IMR-90 (cell line): ENCODE data around the gene MEGF6. TPM values are rescaled to one million over a fixed set of nuclear protein-coding genes. Genes with fewer than 3 reads are reported as not detected.

Source experiments
- ATAC-seq: fragments of 200-7000 bp; cut with Tn5 transposase; 2 replicates; pipeline ENCODE4 v1.9.1; 2020; ENCODE audit warnings: low read depth, mild to moderate bottlenecking, moderate library complexity
- BruUV-seq: library from RNA; stranded (reverse); fragments of 400-500 nt; replicated peaks from 2 replicates; lab custom pipeline; 2021; lab: Mats Ljungman, UMichigan
- CTCF ChIA-PET: fragments of 300-600 bp; formaldehyde crosslinking; extraction: SDS; loops from one replicate; lab custom pipeline; 2021; ENCODE audit warnings: antibody characterized with exemption; lab: Yijun Ruan, JAX
- POLR2A ChIA-PET: fragments of 300-600 bp; sonication (Branson Sonifier 250); formaldehyde crosslinking; loops from one replicate; lab custom pipeline; 2022; ENCODE audit warnings: antibody characterized with exemption; ENCODE audit not compliant: unreplicated experiment; lab: Charles Lee
- DNase-seq: peaks from one replicate; pipeline ENCODE4 v3.0.0; 2013
- H2AFZ ChIP-seq: replicated peaks from 2 replicates; pipeline ENCODE3; 2013; ENCODE audit warnings: low read length, mild to moderate bottlenecking; ENCODE audit not compliant: poor library complexity
- H2AK5ac ChIP-seq: 2 replicates; pipeline ENCODE4 v1.6.1; 2013; ENCODE audit warnings: low read depth, low read length, inconsistent platforms
- H2AK9ac ChIP-seq: replicated peaks from 2 replicates; pipeline ENCODE3; 2013; ENCODE audit warnings: mild to moderate bottlenecking, low read depth, low read length, moderate library complexity; ENCODE audit not compliant: poor library complexity
- H2BK120ac ChIP-seq: 2 replicates; pipeline ENCODE4 v1.6.1; 2013; ENCODE audit warnings: low read depth, low read length, inconsistent platforms
- H2BK15ac ChIP-seq: 3 replicates; pipeline ENCODE4 v1.6.1; 2013; ENCODE audit warnings: low read depth, low read length, inconsistent platforms
- H2BK20ac ChIP-seq: 2 replicates; pipeline ENCODE4 v1.6.1; 2013; ENCODE audit warnings: low read depth, mild to moderate bottlenecking, inconsistent platforms, low read length, moderate library complexity
- H2BK5ac ChIP-seq: 2 replicates; pipeline ENCODE4 v1.6.1; 2013; ENCODE audit warnings: mild to moderate bottlenecking, low read depth, low read length, inconsistent platforms; ENCODE audit not compliant: poor library complexity, severe bottlenecking
- H3K14ac ChIP-seq: replicated peaks from 2 replicates; pipeline ENCODE4 v1.6.1; 2013; ENCODE audit warnings: low read depth, low read length, inconsistent platforms
- H3K18ac ChIP-seq: 2 replicates; pipeline ENCODE4 v1.6.1; 2013; ENCODE audit warnings: low read depth, low read length, control low read depth
- H3K23ac ChIP-seq: 2 replicates; pipeline ENCODE4 v1.6.1; 2013; ENCODE audit warnings: low read depth, low read length, inconsistent platforms
- H3K27ac ChIP-seq: 2 replicates; pipeline ENCODE4 v1.5.1; 2013; ENCODE audit warnings: mild to moderate bottlenecking, control low read depth, low read length; ENCODE audit not compliant: insufficient read depth
- H3K27me3 ChIP-seq: 2 replicates; pipeline ENCODE4 v1.6.1; 2013; ENCODE audit warnings: low read length; ENCODE audit not compliant: control insufficient read depth, insufficient read depth
- H3K36me3 ChIP-seq: 2 replicates; pipeline ENCODE4 v1.6.1; 2013; ENCODE audit warnings: low read length, mixed read lengths; ENCODE audit not compliant: control insufficient read depth, insufficient read depth
- H3K4ac ChIP-seq: 2 replicates; pipeline ENCODE4 v1.6.1; 2013; ENCODE audit warnings: low read depth, low read length, inconsistent platforms
- H3K4me1 ChIP-seq: 2 replicates; pipeline ENCODE4 v1.6.1; 2013; ENCODE audit warnings: low read length, mixed read lengths; ENCODE audit not compliant: control insufficient read depth, insufficient read depth
- H3K4me2 ChIP-seq: 2 replicates; pipeline ENCODE4 v1.6.1; 2013; ENCODE audit warnings: low read depth, mild to moderate bottlenecking, control low read depth, low read length, moderate library complexity
- H3K4me3 ChIP-seq: 2 replicates; pipeline ENCODE4 v1.5.1; 2013; ENCODE audit warnings: low read depth, mild to moderate bottlenecking, control low read depth, low read length, moderate library complexity; ENCODE audit not compliant: insufficient read depth
- H3K56ac ChIP-seq: 2 replicates; pipeline ENCODE4 v1.6.1; 2013; ENCODE audit warnings: low read length, inconsistent platforms; ENCODE audit not compliant: insufficient read depth; ENCODE audit errors: extremely low read depth
- H3K79me1 ChIP-seq, 2 experiments: 2 replicates each; pipeline ENCODE4 v1.6.1; 2013; ENCODE audit warnings: low read length in 2 of 2, inconsistent platforms in 1 of 2, low read depth in 1 of 2
- H3K9ac ChIP-seq: 2 replicates; pipeline ENCODE4 v1.6.1; 2013; ENCODE audit warnings: low read depth, low read length, control low read depth
- H3K9me1 ChIP-seq: 2 replicates; pipeline ENCODE4 v1.6.1; 2013; ENCODE audit warnings: low read length, inconsistent platforms; ENCODE audit not compliant: insufficient read depth
- H3K9me3 ChIP-seq: 2 replicates; pipeline ENCODE4 v1.6.1; 2013; ENCODE audit warnings: low read length; ENCODE audit not compliant: control insufficient read depth, insufficient read depth
- H4K20me1 ChIP-seq: 2 replicates; pipeline ENCODE4 v1.6.1; 2013; ENCODE audit warnings: low read length, inconsistent platforms; ENCODE audit not compliant: insufficient read depth
- H4K5ac ChIP-seq: 2 replicates; pipeline ENCODE4 v1.6.1; 2013; ENCODE audit warnings: mild to moderate bottlenecking, low read depth, low read length, control low read depth
- H4K8ac ChIP-seq, 2 experiments: 2 replicates each; pipeline ENCODE4 v1.6.1; 2013; ENCODE audit warnings: low read depth in 2 of 2, low read length in 2 of 2, control low read depth in 1 of 2, inconsistent platforms in 1 of 2
- H4K91ac ChIP-seq: 2 replicates; pipeline ENCODE4 v1.6.1; 2013; ENCODE audit warnings: low read depth, low read length, inconsistent platforms; ENCODE audit not compliant: insufficient read depth
- BHLHE40 ChIP-seq: fragments of 150-350 bp; IDR thresholded peaks from 2 replicates; pipeline ENCODE4 v1.6.1; 2016; ENCODE audit warnings: mild to moderate bottlenecking, low read depth, low read length
- ELK1 ChIP-seq: fragments of 150-350 bp; IDR thresholded peaks from 2 replicates; pipeline ENCODE4 v1.6.1; 2016; ENCODE audit warnings: low read depth, mild to moderate bottlenecking, low read length, moderate library complexity, borderline replicate concordance
- FOS ChIP-seq: fragments of 150-350 bp; IDR thresholded peaks from 2 replicates; pipeline ENCODE4 v1.6.1; 2016; ENCODE audit warnings: low read depth, low read length
- NFE2L2 ChIP-seq: fragments of 150-350 bp; IDR thresholded peaks from 2 replicates; pipeline ENCODE4 v1.6.1; 2016; ENCODE audit warnings: low read depth, mild to moderate bottlenecking, low read length
- RFX5 ChIP-seq: IDR thresholded peaks from 2 replicates; pipeline ENCODE4 v1.8.0; 2012; ENCODE audit warnings: low read depth, mild to moderate bottlenecking, low read length, moderate library complexity
- USF2 ChIP-seq: fragments of 150-350 bp; IDR thresholded peaks from 2 replicates; pipeline ENCODE4 v1.6.1; 2017; ENCODE audit warnings: mild to moderate bottlenecking, antibody characterized with exemption, low read length, low read depth
- WGBS, 2 experiments: methylation state at CpG; one replicate each; pipeline versions ENCODE4 v1.1.5 to v1.1.7; 2013; ENCODE audit warnings: missing lambda C conversion rate in 2 of 2; ENCODE audit not compliant: insufficient read length in 1 of 2; ENCODE audit errors: extremely low coverage in 2 of 2; 5-methylcytosine and 5-hydroxymethylcytosine counted together
- dilution Hi-C: fragments of 300-500 bp; cut with HindIII; formaldehyde crosslinking; loops from one replicate; pipeline ENCODE4 v1.14.3; 2018; ENCODE audit warnings: low sequenced_read_pairs; ENCODE audit not compliant: unreplicated experiment
- in situ Hi-C: fragments of 300-500 bp; cut with MboI; formaldehyde crosslinking; loops from 3 replicates; pipeline ENCODE4 v1.14.3; 2019; ENCODE audit warnings: low sequenced_read_pairs, inconsistent platforms, mixed read lengths
- intact Hi-C: fragments of 100-400 bp; cut with micrococcal nuclease; formaldehyde crosslinking; loops from 2 replicates; pipeline ENCODE4 v1.10.0; 2022
- polyA plus RNA-seq, 3 experiments: library from polyadenylated mRNA; depleted of rRNA; stranded (reverse); fragments of >200 nt; gene quantifications; 2 replicates each; pipeline ENCODE4 v1.2.3, GENCODE V29; 2012; ENCODE audit warnings: low replicate concordance in 1 of 3
- total RNA-seq: library from RNA; depleted of rRNA; stranded (reverse); fragments of >200 nt; gene quantifications from 2 replicates; pipeline ENCODE4 v1.2.3, GENCODE V29; 2012
- TF ChIP-seq, protein P1 (sequence below): conservative IDR thresholded peaks from 2 replicates; pipeline ENCODE4 v1.5.1; 2012; ENCODE audit warnings: mild to moderate bottlenecking, low read depth, low read length, improper control_type of control experiment

The MEGF6 gene
- total and polyA plus RNA-seq, 2 of the 4 experiments (the other 2 are of a cell fraction), result 0.72 to 4.1 TPM

DNA sequence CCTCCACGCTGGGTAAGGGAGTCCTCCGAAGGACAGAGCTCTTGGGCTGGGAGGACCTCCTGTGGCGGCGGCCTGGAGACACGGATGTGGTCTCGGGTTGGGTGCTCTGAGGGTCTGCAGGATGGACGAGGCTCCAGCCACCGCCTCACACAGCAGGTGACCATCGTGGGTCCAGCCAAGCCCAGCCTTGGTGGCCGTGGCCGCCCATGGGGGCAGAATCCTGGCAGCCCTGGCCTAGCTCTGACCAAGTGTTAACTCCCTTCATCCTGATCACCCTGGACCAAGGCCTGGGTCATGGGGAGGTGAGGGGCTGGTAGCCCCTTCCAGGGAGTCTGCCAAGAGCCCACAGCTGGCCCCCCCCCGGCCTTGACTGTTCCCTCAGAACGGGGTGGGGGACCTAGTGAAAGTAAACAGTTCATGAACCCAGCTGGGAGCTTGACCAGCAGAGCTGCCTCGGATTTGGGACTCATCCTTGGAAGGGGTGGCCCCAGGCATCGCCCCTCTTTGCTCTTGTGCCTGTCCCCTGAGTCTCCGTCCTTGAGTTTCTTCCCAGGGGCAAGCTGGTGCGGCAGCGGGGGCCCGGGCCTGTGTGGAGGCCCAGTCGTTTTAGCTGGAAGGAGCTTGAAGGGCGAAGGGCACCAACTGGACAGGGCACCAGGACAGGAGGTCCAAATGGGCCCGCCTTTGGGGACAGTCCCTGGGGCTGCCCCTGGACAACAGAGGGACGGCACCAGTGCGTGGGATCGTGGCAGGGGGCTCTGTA is 139.0 kb downstream of the MEGF6 start:
- intact Hi-C loops (no loop called here), in situ Hi-C loops (no loop called here), dilution Hi-C loops (no loop called here)
- Histone ChIP-seq H3K9me3 (no peaks in the 10 kb centered on the region), H3K27me3 (no peaks in the 10 kb centered on the region; the same call in 1 of the 2 replicates), H3K56ac (no peak overlapping the region), H3K9ac (no peak overlapping the region), H3K4me3 (no peak overlapping the region), H3K23ac (no peak overlapping the region), H3K79me1 (no peaks in the 10 kb centered on the region), H2BK20ac (no peak overlapping the region), H4K8ac (no peak overlapping the region), H3K14ac (no peak overlapping the region), H2BK5ac (no peak overlapping the region), H4K91ac (no peak overlapping the region), H2BK120ac (no peak overlapping the region), H3K4me2 (no peak overlapping the region), H3K27ac (no peak overlapping the region), H2AK5ac (no peak overlapping the region), H3K36me3 (no peaks in the 10 kb centered on the region), H4K20me1 (no peaks in the 10 kb centered on the region; the same call in 1 of the 2 replicates), H4K5ac (no peak overlapping the region), H3K4ac (no peak overlapping the region), H3K18ac (no peak overlapping the region), H3K9me1 (peaks cover 3% of the 10 kb centered on the region; the same call in 1 of the 2 replicates), H3K4me1 (peaks cover 11% of the 10 kb centered on the region), H2BK15ac (no peak overlapping the region), H2AFZ (peak overlapping the region; percentile 12), H2AK9ac (no peak overlapping the region)
- ChIA-PET POLR2A (no interaction called here), CTCF (interaction anchor here (0.8 to 2.4 kb wide), 4 partner anchors 8 to 147 kb away, joined by 3 to 12 read pairs (median 3); no protein-coding TSS in a partner anchor)
- 69% methylated on average over 14 of the region's 25 CpGs; no CpG with 5 or more reads in 1 of the 2 experiments for WGBS, 2 experiments
- TF ChIP-seq FOS (no peak), BHLHE40 (no peak), USF2 (no peak), ELK1 (no peak), RFX5 (no peak), NFE2L2 (no peak)
- TF ChIP-seq, protein P1, sequence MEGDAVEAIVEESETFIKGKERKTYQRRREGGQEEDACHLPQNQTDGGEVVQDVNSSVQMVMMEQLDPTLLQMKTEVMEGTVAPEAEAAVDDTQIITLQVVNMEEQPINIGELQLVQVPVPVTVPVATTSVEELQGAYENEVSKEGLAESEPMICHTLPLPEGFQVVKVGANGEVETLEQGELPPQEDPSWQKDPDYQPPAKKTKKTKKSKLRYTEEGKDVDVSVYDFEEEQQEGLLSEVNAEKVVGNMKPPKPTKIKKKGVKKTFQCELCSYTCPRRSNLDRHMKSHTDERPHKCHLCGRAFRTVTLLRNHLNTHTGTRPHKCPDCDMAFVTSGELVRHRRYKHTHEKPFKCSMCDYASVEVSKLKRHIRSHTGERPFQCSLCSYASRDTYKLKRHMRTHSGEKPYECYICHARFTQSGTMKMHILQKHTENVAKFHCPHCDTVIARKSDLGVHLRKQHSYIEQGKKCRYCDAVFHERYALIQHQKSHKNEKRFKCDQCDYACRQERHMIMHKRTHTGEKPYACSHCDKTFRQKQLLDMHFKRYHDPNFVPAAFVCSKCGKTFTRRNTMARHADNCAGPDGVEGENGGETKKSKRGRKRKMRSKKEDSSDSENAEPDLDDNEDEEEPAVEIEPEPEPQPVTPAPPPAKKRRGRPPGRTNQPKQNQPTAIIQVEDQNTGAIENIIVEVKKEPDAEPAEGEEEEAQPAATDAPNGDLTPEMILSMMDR, result no peak
- BruUV-seq, result no TSS peak
- ATAC-seq (no peak), DNase-seq (no peak)
